ENCODE measurements around the gene TRAPPC1. TPM values are rescaled to one million over a fixed set of nuclear protein-coding genes. Genes with fewer than 3 reads are reported as not detected.

TRAPPC1 gene
- total RNA-seq, 4 donors from 2014 or later = 36.3 to 68.8 (median 43.1) TPM

GRCh38 chr17:7972131-7972785 is 40.5 kb upstream of the TRAPPC1 start:
- H3K27ac ChIP-seq (replicated peaks in 1 of 4) = no peak overlapping the region
- 94% methylated on average over 8 of the region's 8 CpGs for WGBS
- H3K4me3 ChIP-seq = no peak overlapping the region
- no peaks in the 10 kb centered on the region for H3K4me1 ChIP-seq
- intact Hi-C loops (cut with DNase I) = no loop called here
- H3K36me3 ChIP-seq = no peaks in the 10 kb centered on the region
- no peak for TF ChIP-seq POLR2AphosphoS5 (IDR thresholded peaks at IDR 0.05)
- TF ChIP-seq EP300 (IDR thresholded peaks at IDR 0.05) = no peak
- TF ChIP-seq CTCF (IDR thresholded peaks at IDR 0.05) = no peak
- TF ChIP-seq POLR2A (IDR thresholded peaks at IDR 0.05; ENCODE audit: low read depth) = no peak
- no peak for DNase-seq (ENCODE audit: extremely low spot score)
- peaks cover 0 to 14% (median 11%) of the 10 kb centered on the region in 4 donors for H3K9me3 ChIP-seq
- H3K27me3 ChIP-seq = peaks cover 0 to 11% (median 0%) of the 10 kb centered on the region in 4 donors

- H3K27ac ChIP-seq (replicated peaks in 1 of 4) = no peak overlapping the region
- DNase-seq (ENCODE audit: extremely low spot score) = no peak
- 83% methylated on average over 4 of the region's 4 CpGs for WGBS
- H3K4me3 ChIP-seq = no peak overlapping the region
- no peak for TF ChIP-seq POLR2AphosphoS5 (IDR thresholded peaks at IDR 0.05)
- TF ChIP-seq CTCF (IDR thresholded peaks at IDR 0.05) = no peak
- no peak for TF ChIP-seq POLR2A (IDR thresholded peaks at IDR 0.05; ENCODE audit: low read depth)
- no peak for TF ChIP-seq EP300 (IDR thresholded peaks at IDR 0.05)
- intact Hi-C loops (cut with DNase I) = no loop called here
- H3K27me3 ChIP-seq = peaks cover 0 to 11% (median 0%) of the 10 kb centered on the region in 4 donors
- no peaks in the 10 kb centered on the region for H3K4me1 ChIP-seq
- no peaks in the 10 kb centered on the region for H3K36me3 ChIP-seq
- peaks cover 0 to 14% (median 11%) of the 10 kb centered on the region in 4 donors for H3K9me3 ChIP-seq
These were observed 39.9 kb upstream of the TRAPPC1 start for GRCh38 chr17:7971651-7972050.

- intact Hi-C loops (cut with DNase I) = no loop called here
These were observed 37.7 kb upstream of the TRAPPC1 start for GRCh38 chr17:7969433-7969832.

GRCh38 chr17:7967751-7968150 is 36.0 kb upstream of the TRAPPC1 start:
- Histone ChIP-seq H3K4me1 (no peaks in the 10 kb centered on the region), H3K4me3 (no peak overlapping the region), H3K9me3 (no peaks in the 10 kb centered on the region), H3K27ac (replicated peaks in 1 of 4) (no peak overlapping the region), H3K27me3 (peaks cover 0 to 8% (median 0%) of the 10 kb centered on the region in 4 donors), H3K36me3 (no peaks in the 10 kb centered on the region)
- WGBS = 82% methylated on average over 2 of the region's 2 CpGs
- no peak for TF ChIP-seq EP300 (IDR thresholded peaks at IDR 0.05)
- TF ChIP-seq POLR2A (IDR thresholded peaks at IDR 0.05; ENCODE audit: low read depth) = no peak
- TF ChIP-seq CTCF (IDR thresholded peaks at IDR 0.05) = no peak
- no peak for TF ChIP-seq POLR2AphosphoS5 (IDR thresholded peaks at IDR 0.05)
- no peak for DNase-seq (ENCODE audit: extremely low spot score)
- intact Hi-C loops (cut with DNase I) = no loop called here

More at GRCh38 chr17:7969433-7969832, 37.7 kb upstream of the TRAPPC1 start:
- H3K27ac ChIP-seq (replicated peaks in 1 of 4) = no peak overlapping the region
- TF ChIP-seq CTCF (IDR thresholded peaks at IDR 0.05) = no peak
- no peak for TF ChIP-seq EP300 (IDR thresholded peaks at IDR 0.05)
- no peak for TF ChIP-seq POLR2AphosphoS5 (IDR thresholded peaks at IDR 0.05)
- TF ChIP-seq POLR2A (IDR thresholded peaks at IDR 0.05; ENCODE audit: low read depth) = no peak
- no peak for DNase-seq (ENCODE audit: extremely low spot score)
- 86% methylated on average over 6 of the region's 6 CpGs for WGBS
- H3K9me3 ChIP-seq = peaks cover 0 to 4% (median under 1%) of the 10 kb centered on the region in 4 donors
- no peaks in the 10 kb centered on the region for H3K36me3 ChIP-seq
- peaks cover 0 to 11% (median 0%) of the 10 kb centered on the region in 4 donors for H3K27me3 ChIP-seq
- no peaks in the 10 kb centered on the region for H3K4me1 ChIP-seq
- no peak overlapping the region for H3K4me3 ChIP-seq
